CD4-positive, alpha-beta T cell treated with Interferon alpha-2 for 1 hour (primary cell): ENCODE data around the gene COL6A3.
"Not testable (repeated sequence)": the region's sequence is repeated elsewhere in the genome, so short reads cannot be mapped to it uniquely, and the experiment has no call there.

Source experiments
- DNase-seq, 2 donors: peaks; one replicate each; pipeline ENCODE4 v3.0.0-alpha.2; 2020 to 2022

COL6A3 gene

DNA sequence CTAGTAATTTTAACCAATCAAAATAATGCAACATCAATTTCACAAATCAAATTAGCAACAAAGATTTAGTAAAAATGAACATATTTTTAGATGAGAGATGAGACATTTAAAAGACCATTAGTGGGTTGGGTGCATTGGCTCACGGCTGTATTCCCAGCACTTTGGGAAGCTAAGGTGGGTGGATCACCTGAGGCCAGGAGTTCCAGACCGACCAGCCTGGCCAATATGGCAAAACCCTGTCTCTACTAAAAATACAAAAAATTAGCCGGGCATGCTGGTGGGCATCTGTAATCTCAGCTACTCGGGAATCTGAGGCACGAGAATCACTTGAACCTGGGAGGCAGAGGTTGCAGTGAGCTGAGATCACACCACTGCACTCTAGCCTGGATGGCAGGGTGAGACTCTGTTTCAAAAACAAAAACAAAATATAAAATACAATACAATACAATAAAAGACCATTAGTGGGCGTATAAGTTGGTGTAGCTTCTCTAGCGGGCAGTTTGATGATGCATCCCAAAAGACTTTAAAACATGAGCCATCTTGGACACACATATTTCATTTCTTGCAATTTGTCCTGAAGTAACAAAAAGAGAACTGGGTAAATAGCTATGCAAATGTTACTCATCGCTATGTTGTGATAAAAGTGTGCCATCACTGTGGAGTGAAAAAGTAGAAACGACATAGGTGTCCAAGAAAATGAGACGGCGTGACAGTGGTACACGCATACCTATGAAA lies 101.8 kb downstream of the COL6A3 start:
- DNase-seq: no peak

DNA sequence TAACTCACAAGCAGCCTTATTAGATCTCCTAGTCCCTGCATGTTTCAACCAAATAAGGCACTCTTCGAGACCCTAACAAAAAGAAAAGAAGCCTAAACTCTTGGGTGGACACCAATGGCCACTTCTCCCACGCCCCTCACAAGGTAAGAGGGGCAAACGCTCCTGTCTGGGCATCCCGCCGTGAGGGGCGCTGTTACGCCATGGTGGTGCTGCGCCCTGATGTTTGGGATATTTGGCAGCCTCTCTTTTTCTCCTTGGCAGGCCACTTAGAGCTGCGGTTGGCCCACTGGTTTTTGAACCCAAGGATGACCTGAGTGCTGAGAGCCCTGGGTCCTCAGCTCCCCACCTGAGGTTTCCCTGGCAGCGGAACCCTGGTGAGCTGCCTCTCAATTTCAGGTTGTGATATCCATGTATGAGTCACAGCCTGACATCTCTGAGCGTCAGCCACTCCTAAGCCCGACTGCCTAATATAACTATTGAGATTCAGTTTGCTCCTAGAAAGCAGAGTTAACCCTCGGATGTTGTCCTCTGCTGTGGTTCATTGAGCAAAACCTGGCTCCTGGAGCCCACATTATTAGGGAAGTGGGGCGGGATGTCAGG lies 103.3 kb downstream of the COL6A3 start:
- DNase-seq: no peak

DNA sequence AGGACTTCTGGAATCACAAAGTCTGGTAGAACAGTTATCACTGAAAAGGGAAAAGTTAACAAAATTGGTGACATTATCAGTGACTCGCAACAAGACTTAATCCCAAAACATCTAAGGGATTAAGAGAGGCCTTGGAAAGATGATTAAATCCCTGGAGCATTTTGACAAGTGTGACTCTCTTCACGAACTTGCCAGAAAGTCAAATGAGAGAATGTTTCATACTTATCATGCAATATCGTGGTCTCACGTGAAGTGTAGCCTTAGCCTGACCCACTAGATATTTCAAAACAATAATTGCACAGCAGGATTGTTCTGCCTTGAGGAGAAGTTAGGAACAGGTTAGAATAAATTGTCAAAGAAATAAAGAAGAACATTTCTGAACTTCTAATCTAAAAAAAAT lies 104.5 kb downstream of the COL6A3 start:
- DNase-seq: no peak

DNA sequence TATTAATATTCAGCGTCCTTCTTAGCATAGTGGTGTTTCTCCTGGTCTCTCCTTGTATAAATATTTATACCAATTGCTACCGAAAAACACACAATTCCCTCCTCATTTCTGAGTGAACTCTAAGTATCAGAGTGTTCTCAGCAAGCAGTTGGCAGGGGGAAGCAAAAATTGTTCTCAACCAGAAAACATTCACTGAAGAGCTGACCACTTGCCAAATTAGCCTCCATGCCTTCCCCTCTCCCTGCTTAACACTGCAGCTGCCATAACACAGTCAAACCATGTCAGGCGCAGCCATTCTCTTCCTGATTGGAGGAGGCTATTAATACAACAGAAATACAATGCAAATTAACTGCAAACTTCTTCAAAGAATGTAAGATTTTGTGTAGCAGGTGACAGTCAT lies 105.0 kb downstream of the COL6A3 start:
- DNase-seq: no peak

DNA sequence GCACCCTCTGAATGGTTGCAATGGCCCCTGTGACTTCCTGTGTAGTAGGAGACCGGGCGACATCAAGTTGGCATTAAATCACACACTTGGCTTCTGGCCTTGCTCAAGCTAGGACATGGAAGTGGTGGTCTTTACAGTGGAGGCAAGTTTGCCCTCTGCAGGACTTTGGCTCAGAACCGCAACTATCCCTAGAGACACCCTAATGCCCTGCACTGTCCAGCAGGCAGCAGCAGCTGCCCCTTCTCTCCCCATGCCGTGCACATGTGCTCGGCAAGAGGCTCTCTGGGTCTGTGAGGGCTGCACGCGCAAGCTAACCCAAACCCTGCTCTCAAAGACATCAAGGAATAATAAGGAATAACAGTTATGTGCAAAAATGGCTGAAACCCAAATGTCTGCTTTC lies 106.5 kb downstream of the COL6A3 start:
- no peak for DNase-seq

DNA sequence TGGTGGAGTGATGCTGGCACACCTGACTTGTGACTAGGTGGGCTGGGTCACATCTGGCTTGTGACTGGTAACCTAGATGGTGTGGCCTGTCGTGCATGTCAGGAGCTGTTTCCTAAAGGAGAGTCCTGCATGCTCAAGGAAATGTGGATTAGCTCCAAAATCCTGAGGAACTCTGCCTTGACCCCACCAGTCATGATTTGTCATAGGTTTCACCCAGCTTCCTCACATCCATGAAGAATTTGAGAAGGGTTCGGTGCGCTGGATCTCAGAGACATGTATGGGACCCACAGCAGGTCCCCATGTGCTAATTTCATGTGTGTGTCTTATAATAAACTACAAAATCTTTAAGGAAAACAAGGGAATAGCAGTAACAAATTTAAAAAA lies 107.2 kb downstream of the COL6A3 start:
- DNase-seq: no peak

DNA sequence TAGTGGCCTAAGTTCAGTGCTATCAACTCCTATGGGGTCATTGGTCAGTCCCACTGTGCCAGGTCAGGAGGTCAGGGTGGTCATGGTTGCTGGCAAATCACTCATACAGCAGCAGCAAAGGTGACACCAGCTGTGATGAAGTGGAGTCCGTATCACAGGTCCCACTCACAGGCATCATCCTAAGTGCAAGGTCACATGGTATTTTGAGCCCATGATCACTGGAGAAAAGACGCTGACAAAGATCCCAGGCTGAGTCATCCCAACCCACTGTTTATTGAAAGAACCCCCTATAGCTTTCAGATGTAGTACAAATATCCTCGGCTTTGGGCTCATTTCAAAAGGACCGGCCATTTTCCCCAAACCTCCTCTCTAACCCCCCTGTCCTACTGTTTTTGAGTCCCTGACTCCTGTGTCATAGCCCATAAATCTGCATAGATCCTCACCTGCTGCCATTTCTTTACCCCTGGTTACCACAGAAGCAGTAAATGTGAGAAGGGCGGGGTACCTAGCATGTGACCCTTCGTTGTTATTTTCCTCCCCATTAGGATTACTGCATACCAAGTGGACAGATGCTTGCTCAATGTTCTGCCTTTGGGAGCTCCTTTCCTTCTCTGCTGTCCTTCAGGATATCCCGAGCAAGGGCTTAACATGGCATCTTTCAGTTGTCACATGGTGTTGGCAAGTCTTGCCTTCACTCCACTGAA lies 107.7 kb downstream of the COL6A3 start:
- no peak for DNase-seq

DNA sequence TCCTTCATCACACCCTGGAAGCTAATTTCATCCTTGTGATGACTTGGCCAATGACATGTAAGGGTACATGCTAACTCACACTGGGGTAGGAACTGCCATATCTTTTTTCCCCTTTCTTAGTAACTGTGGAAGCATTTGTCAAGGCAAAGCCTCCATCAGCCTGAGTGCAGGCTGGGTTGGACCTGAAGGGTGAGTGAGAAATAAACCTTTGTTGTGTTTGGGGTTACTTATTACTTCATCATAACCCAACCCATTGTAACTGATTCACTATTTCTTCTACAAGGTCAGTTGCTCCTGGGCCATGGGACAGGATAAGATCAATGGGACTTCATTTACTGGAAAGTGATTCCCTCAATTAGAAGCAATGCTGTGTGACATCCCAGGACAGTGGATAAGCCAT lies 108.4 kb downstream of the COL6A3 start:
- DNase-seq: no peak

DNA sequence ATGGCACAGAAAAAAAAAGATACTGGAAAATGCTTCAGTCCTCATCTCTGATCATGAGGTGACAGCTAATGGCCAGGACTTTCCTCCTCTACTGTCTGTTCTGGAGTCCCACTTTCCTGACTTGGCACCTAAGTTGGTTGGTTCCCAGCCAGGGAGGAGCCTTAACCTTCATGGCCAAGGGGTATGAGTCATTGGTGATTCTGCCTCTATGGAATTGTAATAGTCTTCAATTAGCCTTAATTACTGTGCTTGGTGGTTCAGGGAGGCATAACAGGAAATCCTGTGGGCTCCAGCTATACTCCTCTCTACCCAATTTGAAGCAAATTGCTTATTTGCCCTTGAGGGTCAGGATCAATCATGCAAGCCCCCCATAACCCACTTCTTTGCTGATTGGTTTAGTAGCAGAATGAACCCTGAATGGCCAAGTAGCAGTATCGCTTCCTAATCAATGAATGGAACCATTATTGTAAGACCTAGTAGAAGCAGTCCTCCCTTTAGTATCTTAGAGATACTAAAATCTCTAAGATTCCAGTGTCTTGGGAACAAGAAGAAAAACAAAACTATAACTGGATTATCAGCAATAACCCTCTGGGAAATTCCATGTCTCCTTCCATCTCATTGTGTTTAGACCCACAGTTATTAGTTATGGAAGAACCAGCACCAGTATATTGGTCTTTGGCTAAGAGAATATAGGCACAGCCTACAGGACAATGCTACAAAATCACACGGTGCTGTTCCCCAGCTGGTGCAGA lies 109.0 kb downstream of the COL6A3 start:
- no peak for DNase-seq

DNA sequence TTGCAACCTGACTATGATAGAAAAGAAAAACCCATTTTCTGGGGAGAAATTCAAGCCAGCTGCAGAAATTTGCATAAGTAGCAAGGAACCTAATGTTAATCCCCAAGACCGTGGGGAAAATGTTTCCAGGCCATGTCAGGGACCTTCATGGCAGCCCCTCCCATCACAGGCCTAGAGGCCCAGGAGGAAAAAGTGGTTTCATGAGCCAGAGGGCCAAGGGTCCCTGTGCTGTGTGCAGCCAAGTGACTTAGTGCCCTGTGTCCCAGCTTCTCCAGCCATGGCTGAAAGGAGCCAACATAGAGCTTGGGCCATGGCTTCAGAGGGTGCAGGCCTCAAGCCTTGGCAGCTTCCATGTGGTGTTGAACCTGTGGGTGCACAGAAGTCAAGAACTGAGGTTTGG lies 110.7 kb downstream of the COL6A3 start:
- not testable (repeated sequence) for DNase-seq

DNA sequence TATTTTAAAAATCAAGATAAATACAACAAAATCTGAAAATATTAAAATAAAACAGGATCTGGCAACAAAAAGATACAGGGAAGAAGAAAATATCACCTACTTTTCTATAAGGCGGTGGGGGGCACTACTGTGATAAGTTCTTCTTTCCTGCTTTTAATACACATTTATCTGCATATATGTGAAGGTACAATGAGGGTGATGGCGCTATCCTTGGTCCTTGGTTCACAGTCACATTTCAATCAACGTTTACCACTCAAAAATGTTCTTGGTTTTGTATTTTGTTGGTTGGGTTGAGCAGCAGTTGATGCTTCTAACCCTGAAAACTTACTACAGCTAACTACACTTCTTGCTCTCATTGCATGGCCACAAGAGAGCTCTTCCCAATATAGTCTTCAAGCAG lies 112.4 kb downstream of the COL6A3 start:
- DNase-seq: no peak

DNA sequence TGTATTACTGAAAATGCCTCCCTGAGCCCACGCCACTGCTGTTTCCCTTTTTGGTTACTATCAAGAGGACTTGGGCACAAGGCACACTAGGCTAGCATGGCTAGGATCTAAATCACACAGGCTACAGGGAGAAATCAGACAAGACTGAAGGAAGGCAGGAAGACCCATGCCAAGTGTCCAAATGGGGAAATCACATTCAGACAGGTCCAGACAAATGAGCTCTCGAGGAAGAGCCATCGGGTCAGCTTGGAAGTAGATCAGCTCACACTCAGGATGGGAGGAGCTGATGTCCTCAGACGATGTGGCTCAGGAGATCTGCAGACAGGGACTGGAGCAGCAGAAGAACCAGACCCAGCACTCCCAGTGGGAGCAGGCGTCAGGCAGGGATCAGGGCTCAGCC lies 113.2 kb downstream of the COL6A3 start:
- no peak for DNase-seq

DNA sequence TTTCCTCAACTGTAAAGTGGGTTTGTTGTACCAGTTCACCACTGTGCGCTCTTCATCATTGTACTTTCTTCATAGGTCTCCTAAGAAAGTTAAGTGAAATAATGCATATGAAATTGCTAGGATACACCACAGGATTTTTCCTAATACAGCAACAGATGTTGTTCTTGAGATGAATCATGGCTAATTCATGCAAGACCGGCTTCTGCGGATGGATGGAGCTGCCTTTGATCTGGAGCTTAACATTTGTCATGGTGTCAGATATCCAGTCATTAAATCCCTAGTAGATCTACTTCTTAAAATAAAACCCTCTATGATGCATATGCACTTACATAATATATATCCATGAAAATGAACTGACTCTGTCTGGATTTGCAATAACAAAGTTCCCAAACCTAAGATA lies 114.1 kb downstream of the COL6A3 start:
- DNase-seq: no peak

DNA sequence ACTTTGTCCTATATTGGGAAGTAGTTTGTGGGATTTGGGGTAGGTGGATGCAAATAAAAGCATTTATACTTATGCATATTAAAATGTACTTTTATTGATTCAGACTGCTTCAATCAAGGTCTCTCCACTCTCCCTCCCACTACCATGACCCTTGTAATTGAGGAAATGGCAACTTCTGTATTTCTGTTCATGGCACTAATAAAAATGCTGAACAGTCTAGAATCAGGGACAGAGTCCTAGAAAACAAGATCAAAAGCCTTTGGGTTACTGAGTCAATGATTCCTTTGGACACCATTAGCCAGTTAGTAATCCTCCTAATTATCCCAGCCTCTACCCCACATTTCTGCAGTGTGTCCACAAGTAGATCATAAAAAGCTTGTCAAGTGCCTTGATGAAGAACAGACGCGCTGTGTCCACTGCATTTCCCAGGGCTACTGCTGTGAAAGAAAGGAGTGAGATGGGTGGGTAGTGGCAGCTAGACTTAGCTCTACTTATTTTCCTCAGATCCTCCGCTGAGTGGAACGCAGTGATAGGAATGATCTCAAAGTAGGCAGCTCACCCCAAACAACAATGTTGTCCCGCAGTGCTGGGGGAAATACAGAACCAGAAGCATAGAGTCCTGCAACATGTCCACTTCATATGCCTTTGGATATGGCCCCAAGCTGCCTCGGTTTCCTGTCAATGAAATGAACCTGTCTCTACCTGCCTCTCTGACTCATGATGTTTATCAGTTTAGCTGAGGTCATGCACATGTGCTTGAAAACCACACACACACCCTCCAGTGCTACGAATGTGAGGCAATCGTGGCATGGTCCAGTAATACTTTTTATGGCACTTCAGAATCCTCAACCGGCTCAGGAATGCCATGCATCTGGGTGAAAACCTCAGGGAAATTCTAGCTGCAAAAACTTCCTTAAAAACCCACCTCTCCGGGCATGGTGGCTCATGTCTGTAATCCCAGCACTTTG lies 115.5 kb downstream of the COL6A3 start:
- no peak for DNase-seq

DNA sequence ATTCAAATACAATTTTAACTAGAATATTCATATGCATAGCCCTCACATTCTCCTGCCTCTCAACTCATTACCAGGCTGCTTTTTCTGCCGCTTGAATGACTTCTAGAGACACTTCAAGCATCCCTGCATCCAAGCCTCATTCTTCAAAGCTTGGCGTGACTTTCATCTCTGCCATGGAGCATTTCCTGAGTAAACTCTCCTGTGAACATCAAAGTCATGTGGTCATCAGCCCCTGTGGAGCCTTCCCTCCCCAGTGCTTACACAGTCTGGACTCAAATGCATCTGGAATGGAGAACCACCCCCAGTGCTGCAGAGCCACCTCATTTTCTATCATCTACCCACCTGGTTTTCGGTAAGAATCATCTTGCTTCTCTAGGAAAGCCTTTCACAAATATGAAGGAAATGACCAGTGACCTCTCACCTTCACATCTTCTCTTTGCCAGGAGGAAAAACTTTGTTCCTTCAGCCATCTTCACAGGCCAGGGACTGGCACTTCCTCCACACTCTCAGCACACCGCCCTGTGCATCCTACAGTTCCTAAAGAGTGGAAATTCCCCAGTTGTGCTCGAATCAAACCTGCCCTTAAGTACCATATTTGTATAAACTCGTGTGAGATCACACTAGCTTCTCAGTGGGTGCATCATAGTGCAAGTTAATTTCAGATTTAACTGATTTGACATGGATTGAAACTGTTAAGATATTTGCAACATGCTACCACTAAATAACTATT lies 116.4 kb downstream of the COL6A3 start:
- DNase-seq: no peak

DNA sequence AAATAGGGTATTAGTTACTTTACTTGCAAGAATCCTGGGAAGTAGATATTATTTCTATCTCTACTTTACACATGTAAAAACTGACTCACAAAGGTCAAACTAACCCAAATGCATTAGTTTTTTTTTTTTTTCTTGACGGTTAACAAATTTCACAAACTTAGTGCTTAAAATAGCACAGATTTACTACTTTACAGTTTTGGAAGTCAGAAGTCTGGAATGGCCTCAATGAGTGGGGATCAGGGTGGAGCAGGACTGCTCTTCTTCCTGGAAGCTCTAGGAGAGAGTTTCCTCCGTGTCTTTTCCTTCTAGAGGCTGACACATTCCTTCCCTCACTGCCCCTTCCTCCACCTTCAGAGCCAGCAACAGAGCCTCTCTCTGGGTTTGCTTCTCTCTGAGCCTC lies 117.2 kb downstream of the COL6A3 start:
- DNase-seq: no peak

DNA sequence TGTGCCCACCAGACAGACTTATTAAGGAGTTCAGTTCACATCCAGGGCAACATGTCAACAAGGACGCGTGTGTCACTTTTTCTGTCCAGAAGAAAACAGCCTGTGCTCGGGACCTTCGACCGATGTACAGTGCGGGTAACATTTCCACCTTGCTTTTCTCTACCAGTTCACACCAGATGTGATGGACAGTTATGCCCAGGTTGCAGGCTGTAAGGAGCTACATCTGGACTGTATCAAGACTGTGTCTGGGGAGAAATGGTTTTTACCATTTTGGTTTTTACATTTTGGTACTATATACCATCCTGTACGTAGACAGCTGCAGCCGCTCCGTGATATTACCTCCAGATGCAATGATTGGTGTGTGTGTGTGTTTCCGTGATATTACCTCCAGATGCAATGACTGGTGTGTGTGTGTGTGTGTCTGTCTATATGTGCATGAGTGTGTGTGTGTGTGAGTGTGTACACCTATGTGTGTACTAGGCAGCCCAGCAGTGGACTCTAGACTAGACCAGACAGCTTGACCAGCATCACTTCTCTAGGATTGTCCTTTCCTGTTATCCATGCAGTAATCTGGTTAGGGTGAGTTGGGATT lies 118.0 kb downstream of the COL6A3 start:
- DNase-seq: no peak

DNA sequence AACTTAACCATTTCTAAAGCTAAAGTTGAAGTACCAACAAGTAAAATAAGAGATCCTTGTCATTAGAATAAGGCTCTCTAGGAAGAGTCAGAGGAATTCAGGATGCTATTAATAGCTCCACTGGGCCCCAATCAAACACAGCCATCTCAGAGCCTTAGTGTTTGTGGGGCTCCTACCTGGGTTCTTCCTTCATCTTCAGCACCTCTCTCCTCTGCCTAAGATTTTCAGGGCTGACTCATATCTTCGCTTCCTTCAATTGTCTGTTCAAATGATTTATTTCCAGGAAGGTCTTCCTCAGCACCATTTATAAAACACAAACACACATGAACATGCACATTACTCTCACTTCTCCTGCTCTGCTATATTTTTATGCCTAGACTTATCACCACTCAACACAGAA lies 119.5 kb downstream of the COL6A3 start:
- DNase-seq: no peak

DNA sequence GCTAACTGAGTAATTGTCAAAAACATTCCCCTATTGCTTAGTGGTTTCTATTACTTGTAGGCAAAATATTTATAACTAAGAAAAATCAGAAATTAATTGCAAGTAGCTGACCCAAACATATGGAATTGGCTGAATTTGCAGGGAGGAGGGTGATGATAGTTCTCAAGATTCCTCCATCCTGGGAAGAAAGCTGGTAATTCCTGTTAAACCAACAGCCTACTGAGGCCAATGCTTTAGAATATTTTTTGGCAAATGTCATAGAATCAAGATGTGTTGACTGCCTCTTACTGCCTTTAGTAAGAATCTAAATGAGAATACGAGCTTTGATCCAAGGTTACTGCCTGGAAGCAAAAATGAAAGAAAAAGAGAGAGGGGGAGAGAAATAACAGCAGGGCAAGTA lies 120.0 kb downstream of the COL6A3 start:
- DNase-seq: no peak

DNA sequence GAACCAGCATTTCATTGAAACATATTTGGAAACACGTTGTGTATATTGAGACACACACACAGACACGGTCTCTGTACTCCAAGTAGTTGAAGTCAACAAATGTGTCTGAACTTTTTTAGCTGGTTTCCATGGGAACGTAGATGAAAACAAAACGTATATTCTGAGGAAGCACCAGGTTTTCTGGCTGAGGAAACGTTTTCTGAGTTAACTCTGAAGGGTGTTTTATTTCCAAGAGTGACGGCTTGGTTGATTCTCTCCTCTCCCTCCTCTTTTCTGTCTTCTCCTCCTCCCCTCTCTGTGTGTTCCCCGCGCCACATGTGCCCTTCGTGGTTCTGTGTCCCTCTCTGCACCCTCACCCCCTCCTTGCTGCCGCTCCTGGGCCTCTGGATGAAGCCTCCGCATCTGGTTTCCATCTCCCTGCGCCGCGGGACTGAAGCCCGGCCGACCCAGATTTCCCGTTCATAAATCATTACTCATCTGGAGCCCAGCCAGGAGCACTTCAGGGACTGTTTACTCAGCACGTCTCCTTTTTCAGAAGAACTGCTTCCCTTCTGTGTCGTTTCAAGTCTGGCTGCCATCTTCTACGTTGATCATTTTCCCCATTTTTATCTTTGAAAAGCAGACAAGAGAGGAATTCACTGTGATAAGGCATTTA lies 122.7 kb downstream of the COL6A3 start:
- peak; percentile 7 to 41 for DNase-seq

DNA sequence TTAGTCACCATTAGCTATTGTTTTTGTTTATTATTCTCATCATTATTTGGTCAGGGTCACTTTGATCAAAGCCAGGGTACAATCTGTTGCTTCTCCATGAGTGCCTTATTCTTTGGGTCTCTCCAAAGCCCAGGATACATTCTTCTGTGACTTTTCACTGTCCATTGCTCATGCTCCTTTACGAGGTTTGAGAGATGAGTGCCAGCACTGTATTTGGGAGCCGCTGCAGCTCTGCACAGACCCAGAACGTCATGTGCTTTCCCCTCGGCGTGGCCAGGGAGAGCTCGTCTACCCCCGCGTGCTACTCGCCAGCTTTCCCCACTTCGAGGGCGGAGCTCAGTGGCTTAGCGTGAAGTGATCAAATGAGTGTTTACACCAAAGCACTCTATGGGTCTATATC lies 123.7 kb downstream of the COL6A3 start:
- no peak for DNase-seq
